Activated T-helper 1 cell treated with anti-CD3 and anti-CD28 coated beads, Interleukin-2, amount 50 U/mL, for 16 hours (primary cell): ENCODE data around the gene CLDN24.

Experiments
- DNase-seq, 2 donors: peaks; one replicate each; pipeline ENCODE4 v3.0.0-alpha.2; 2020; ENCODE audit warnings: low read depth in 1 of 2, low spot score in 1 of 2

Gene CLDN24

DNA sequence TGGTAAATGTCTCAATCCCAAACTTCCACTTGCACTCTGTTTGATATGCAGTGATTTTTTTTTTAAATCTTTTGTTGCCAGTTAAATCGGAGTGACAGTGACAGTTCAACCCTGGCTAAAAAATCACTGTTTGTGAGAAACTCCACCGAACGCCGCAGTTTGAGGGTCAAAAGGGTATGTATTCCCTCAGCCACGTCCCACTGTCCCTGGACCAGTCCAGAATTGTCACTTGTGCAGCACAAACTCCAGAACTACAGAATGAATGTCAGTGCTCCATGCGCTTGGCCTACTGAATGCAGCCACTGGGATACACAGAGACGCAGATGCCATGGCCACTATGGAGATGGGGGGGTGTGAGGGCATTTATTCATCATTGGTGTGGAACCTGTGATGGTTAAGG, 36.3 kb downstream of the CLDN24 start:
- no peak for DNase-seq

DNA sequence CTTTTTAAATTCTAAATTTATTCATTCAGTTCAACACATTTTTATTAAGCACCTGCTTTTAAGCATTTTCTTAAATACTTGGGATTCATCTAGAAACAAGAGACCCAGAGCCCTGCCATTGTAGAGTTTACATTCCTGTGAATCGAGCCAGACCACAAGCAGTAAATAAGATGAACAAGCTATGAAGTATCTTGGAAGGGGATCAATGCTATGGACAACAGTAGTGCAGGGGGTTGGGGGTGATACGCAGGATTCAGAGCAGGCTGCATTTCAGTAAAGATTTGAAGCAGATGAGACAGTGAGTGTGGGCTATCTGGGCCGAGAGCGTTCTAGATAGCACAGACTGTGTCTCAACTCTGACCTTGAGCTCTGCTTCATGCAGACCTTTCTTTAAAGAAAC, 37.3 kb downstream of the CLDN24 start:
- DNase-seq = no peak

DNA sequence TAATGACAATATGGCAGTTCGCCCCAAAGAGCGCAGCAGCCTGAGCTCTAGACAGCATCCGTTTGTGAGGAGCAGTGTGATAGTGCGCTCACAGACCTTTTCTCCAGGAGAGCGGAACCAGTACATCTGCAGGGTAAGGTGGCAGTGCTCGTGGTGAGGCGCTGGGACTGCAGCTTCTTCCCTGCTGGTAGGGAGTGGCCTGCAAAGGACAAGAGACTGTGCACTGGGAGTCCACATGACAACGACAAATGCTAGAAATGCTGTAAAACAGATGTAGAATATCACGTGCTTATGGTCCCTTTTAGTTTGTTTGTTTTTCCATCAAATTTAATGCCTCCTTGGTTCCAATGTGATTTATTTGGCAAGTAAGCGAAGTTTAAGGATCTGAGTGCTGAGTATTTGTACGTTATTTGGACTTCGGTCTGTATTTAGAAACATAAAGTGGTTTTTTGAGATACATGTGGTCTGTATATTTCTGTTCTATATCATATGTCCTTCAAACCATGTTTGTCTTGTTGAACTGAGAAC, 37.9 kb downstream of the CLDN24 start:
- no peak for DNase-seq

DNA sequence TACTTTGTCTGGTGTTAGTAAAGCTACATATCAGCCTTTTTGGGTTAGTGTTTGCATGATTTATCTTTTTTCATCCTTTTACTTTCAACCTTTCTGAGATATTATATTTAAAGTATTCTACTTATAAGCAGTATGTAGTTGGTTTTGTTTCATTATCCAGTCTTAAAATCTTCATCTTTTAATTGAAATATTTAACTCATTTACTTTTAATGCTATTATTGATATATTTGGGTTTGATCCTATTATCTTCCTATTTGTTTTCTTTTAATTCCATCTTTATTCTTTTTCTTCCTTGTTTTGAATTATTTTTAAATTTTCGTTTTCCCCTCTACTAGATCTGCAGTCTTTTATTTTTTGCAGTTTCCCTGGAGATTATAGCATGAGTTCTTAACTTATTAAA, 46.1 kb downstream of the CLDN24 start:
- no peak for DNase-seq

DNA sequence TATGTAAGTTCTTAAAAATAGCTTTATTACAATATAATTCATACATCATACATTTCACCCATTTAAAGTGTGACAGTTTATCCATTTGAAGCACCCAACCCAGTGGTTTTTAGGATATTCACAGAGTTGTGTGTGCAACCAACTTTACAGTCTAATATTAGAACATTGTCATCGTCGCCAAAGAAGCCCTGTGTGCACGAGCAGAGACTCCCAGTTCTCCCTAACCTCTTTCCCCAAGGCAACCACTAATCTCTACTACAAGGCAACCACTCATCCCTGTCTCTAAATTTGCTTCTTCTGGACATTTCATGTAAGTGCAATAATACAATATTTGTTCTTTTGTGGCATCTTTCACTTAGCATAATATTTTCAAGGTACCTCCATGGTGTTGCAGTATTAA, 49.8 kb downstream of the CLDN24 start:
- DNase-seq = no peak
